ENCODE data around the gene TRIP13.
A peak's percentile ranks its signal among the peaks of the same experiment; 100 is the strongest.

The TRIP13 gene

DNA sequence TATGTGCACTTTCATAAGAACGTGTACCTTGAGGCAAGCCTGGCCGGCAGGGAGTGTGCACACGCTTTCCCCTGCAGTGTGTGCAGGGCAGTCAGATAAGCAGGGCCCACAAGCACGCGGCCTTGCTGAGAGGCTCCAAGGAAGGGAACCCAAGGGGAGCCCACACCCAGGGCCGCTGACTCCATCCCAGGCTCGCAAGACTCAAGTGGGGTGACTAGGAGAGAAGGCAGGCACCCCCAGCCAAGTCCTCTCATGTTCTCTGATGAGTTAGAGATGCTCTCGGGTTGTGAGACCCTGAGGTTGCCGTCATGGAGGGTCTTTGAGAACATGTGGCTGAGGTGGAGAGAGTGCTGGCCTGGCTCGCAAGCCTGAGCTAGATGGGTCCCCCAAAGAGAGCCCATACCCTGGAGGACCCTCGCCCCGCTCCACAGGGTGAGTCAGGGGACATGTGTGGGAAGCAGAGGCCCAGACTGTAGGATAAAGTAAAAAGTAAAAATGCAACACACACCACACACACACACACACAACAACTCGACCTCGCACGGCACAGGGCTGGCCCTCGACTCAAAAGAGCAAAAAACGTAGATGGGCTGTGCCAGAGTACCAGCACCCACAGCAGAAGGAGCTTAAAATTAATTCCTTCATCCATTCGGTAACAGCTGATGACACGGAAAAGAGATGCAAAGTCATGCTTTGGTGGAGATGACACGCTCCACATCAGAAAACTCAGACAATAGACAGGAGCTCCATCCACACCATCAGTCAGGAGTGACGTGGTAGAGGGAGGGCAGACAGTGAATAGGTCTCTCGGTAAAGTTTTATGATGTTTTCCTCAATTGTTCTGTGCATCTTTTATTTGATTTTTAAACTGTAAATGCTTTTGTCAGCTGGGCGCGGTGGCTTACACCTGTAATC lies 61.1 kb downstream of the TRIP13 start:
- DNase-seq (ENCODE audit: low read depth in 3 of 3): no peak

DNA sequence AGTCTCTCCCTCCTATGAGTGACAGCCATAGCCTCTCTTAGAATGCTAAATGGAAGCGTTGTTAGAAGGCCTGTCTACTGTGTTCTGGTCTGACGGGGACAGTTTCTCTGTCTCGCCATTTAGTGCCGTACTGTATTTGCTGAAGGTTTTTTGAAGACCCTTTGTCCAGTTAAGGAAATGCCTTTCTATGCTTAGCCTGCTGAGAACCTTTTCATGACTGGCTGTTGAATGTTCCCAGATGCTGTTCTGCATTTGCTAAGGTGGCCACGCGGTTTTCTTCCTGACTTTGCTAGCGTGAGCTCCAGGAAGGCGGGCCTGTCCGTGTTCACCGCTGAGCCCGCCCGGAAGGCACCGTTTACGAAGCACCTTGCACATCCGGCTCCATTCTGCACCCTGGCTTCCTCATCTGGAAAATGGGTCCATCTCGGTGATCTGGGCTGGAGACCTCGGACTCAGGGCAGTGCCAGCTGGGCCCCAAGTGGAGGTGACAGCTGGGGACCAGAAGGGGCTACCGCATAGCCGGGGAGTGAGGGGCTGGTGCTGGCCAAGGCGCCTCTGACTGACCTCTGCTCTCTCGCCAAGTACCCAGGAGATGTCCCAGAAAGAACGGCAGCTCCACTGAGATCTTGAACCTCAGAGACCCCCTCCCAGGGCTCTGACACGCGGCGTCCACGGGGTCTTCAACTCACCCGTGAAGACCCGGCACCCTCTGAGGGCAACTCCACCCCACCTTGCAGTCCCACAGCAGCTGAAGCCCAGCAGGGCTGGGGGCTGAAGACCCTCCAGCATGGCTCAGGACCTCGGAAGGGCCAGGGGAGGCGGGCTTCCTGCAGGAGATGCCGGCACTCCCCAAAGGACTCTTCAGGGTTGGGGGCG lies 63.4 kb downstream of the TRIP13 start:
- no peak for DNase-seq (ENCODE audit: low read depth in 3 of 3)

DNA sequence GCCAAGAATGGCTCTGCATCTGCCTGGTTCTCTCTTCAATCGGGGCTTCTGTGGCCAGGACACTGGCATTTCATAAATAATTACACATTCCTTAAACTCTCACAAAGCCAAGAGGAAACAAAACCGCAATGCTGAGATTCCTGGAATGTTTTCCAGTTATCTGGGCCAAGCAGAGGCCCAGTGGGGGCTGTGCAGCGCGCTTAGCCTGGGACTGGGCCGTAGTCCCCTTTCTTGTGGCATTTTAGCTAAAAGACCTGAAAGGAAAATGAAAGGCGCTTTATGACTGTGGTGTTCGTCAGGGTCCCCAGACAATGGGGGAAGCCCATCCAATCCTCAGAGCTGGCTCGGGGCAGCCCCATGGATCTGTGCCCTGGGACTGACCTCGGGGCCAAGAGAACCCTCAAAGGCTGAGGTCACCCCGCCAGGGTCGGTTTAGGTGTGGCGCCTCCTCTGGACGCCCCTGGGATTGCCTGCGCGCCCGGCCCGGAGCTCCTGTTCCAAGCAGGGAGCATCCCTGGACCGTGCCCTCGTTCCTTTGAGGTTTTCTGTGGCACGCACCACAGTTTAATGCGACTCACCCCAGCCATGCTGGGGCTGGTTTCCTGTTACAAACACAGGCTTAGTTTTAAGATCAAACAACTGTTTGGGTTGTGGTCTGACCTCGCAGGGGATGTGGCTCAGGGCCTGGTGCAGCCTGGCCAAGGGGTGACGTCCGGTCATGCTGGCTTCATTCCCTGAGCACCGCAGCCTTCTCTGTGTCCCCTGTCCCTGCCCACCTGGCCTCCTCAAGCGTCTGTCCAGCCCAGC lies 64.5 kb downstream of the TRIP13 start:
- peak; percentile 10 to 32 (median 11) for DNase-seq (ENCODE audit: low read depth in 3 of 3)

DNA sequence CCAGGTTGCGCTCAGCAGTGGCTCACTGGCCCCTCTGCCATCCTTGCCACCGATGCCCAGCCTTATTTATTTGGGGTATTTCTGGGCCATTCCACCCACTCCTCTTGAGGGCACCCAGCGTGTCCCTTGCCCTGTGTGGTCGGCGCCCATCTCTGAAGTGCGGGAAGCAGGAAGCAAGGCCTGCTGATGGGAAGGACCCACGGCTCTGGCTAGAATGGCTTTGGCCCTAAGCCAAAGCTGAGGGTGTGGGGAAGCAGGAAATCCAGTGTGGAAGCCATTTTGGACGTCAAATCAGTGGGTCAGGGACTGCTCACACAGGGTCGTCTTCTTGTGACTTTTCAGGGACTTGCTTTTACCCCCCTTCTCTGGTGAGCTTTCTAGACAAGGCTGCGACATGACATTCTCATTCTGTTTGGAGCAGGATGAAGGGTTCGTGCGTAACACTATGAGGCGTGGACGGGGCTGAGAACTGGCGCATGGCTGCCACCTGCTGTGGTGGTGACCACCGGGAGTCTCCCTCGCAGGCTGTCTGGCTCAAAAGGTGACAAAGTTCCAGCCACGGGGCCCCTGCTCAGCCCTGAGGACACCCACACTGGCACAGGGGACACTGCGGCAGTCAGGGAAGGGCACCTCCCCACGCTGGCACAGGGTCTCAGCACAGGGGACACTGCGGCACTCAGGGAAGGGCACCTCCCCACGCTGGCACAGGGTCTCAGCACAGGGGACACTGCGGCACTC lies 65.2 kb downstream of the TRIP13 start:
- no peak for DNase-seq (ENCODE audit: low read depth in 3 of 3)

DNA sequence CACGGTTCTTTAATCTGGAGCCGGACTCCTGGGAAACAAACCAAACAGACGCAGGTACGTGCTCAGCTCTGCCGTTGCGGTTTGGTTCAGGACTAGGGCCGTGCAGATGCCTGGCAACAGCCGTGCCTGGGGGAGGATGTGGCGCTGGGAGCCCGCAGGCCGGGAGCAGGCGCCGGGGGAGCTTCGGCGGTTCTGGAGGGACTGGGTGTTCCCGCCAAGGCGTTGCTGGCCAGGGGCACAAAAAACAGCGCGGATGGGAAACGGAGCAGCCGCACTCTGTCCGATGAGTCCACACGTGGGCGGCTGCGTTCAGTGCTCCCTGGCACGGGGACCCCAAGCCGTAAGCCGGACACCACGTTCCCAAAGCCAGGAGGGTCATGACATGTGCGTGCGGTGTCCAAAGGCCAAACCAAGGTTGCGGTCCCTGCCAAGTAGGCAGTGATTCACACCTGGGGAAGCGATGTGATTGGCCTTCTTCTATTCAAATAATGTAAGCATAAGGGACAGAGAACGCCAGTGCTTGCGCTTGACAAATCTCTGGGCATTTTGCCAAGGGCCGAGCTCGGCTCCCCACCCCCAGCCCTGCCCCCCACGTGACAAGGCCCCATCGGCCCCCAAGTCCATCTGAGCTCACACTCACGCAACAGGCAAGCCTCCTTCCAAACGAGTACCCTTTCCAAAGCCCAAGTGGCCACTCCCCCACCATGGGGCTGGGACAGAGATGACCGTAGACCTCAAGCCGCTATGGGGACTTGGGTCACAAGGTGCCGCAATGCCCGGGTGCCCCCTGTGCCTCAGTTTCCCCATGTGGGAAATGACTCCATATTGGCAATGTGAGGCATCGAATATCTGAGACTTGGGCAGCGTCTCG lies 66.3 kb downstream of the TRIP13 start:
- DNase-seq (ENCODE audit: low read depth in 3 of 3): no peak

DNA sequence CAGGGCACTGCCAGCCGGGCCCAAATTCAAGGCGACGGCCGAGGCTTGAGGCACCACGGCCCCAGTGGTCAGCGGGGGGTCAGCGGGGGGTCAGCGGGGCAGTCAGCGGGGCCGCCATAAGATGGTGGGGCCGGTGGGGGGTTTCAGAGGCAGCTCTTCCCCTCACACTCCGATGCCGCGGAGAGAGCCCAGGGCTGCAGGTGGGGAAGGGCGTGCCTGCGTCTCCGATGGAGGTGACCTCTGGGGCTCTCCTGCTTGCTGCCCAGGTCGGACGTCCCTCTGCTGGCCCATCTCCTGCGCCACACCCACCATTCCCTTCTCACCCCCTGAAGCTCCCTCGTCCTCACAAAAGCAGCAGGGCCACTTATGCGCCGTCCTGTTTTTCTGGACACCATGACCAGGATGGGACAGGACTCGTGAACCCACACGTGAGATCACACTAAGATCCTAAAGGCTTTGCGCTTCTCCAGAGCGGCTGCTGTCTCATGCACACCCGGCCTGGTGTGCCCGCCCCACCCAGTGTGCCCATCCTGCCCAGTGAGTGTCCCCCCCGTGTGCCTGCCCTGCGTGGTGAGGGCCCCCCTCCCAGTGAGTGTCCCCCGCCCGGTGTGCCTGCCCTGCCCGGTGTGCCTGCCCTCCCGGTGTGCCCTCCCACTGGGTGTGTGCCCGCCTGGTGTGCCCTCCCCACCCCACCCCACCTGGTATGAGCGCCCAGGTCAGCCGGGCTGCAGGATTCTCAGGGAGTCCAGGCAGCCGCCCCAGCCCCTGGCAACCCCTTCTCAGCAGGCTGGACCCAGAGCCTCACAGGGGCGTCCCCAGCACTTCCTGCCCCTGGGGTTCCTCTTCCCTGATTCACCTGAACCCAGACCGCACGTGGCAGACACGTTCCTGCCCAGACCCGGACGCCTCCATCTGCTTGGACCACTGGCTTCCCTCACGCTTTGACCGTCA lies 67.2 kb downstream of the TRIP13 start:
- DNase-seq (ENCODE audit: low read depth in 3 of 3): no peak

DNA sequence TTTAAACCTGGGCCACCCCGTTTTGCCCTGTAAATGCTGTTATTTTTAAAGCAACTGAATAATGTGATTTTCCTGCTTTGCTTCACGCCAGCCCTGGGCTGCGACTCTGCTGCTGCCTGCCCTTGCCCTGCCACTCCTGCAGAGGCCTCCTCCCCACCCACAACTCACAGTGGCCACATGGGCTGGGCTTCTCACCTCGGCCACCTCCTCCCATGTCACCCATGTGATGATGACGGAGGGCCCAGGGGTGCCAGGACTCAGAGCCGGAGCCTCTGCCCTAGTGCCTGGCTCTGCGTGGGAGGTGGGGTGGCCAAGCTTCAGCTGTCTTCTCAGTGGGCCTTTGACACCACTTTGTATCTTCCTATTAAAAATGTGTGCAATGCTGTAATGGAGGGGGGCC lies 67.9 kb downstream of the TRIP13 start:
- DNase-seq (ENCODE audit: low read depth in 3 of 3): no peak

DNA sequence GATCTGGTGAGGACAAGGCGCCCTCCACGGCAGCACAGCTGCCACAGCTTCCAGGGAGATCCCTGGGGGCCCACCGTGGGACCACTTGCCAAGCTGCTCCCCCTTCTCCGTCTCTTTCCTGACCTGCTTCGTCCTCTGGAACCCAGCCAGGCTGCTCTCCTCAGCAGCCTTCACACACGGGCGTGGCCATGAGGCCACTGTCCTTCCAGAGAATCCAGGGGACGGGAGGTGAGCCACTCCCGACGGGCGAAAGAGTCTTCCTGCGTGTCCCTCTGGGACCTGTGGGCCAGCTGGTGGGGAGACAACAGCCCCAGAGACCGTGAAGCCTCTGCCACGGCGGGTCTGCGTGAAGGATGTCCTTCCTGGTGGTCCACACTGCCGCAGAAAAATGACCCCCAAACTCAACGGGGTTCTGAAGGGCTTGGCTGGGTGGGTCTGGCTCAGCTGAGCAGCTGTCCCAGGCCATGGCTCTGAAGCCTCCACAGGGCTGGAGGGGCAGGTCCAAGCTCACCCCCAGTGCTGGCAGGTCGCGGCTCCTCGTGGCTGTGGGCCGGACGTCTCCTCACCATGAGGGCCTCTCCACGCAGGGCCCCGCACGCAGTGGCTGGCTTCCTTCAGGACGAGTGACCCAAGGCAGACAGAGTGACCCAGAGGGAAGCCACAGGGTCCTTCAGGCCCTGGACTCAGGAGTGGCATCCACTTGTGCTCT lies 68.5 kb downstream of the TRIP13 start:
- no peak for DNase-seq (ENCODE audit: low read depth in 3 of 3)

DNA sequence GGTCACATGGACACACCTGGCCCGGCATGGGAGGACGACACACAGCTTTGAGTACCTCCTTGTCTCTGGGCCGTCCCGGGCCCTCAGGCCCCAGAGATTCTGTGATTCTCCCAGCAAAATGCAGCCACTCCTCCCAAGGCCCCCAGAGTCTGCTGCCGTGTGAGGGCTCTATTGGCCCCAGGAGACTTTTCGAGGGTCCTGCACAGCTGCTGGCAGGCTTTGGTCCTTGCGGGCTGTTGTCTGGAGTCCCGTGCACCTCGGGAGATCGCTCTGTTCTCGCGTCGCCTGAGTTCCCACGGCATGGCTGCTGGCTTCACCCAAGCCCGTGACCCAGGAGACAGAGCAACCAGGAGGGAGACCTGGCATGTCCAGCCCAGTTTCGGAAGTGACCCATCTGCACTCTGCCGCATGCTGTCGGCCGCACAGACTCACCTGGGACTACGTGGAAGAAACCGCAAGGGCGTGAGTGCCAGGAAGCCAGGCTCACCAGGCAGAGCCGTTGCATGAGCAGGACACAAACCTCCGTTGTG lies 69.1 kb downstream of the TRIP13 start:
- DNase-seq (ENCODE audit: low read depth in 3 of 3): no peak

DNA sequence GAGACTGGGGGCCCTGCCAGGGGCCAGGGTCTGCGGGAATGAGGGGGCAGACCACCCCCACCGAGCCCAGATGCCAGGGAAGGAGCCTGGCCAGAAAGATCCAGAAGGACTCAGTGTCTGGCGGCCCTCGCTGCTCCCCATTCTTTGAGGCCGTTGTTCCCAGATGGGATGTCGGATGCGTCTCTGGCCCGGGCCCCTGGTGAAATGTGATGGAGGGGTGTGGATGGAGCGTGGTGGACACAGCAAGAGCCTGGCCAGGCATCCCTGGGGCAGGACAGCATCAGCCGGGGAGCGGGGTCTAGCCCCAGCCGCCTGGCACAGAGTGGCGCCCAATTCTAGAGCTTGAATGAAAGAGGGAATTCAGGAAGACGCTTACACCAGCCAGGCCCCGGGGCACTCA lies 69.7 kb downstream of the TRIP13 start:
- no peak for DNase-seq (ENCODE audit: low read depth in 3 of 3)

DNA sequence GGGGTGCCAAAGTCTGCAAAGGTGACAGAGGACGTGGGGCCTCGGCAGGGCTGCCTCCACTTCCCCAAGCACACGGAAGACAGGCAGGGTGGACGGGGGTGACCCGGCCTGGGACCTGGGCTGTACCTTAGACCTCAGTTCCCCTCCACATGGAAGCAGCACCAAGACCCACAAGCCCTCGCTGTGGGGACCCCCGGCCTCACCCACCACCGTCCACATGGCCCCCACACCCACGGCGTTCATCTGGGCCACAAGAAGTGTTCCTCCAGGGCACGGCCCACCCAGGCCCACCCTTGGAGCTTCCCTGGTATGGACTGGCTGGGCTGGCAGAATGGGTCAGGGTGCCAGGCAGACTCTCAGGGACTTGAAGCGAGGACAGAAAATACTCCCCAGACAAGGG lies 70.1 kb downstream of the TRIP13 start:
- DNase-seq (ENCODE audit: low read depth in 3 of 3): no peak

DNA sequence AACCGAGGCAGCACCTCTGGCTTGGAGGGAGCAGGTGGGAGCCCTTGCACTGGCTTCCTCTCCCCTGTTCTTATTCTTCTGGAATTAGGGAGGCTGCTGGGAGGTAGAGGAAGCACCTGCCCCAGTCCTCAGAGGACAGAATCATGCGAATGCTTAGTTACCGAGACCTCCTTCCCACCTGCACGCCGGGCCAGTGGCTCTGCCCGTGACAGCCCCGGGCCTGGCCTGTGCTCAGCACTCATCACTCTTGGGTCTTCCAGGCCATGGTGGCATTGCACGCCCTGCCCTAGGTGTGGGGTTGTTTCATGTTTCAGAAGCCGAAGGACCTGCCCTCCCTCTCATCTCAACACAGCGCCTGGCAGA lies 70.6 kb downstream of the TRIP13 start:
- DNase-seq (ENCODE audit: low read depth in 3 of 3): no peak

DNA sequence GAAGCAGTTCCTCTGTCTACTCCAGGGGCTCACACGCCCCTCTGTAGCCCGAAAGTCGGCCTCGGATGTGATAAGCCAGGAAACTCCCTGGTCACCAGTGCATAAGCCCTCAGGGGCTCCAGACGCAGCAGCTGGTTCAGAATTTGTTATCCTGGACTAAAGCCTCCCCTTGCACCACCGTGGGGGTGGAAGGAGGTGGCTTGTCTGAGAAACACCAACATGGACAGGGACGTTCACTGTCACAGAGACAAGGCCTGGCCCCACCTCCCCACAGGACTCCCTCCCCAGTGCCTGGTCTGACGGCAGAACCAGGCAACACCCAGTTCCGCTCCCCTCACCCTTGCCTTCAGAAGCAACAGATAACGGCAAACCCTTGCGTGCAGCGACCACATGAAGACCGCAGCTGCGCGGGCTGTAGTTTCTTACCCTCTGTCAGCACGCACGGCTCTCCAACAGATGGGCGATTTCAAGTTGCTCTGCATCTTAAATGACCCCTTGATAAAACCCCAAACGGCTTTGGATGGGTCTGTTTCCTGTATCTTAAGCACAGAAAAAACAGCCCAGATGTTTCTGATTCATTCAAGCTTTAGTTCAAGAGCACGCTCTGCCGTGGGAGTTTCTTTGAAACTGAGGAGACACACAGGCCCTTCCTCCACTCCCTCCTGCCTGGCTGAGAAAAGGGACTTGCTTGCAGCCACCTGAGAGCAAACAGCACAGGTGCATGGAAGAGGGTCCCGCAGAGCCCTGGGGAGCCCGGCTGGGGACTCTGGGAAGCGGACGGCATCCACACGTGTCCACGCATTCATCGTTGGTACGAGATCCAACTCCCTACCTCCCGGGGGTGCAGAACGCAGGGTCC lies 71.2 kb downstream of the TRIP13 start:
- peak in 2 of 3 donors; percentile 23 to 33 for DNase-seq (ENCODE audit: low read depth in 3 of 3)

DNA sequence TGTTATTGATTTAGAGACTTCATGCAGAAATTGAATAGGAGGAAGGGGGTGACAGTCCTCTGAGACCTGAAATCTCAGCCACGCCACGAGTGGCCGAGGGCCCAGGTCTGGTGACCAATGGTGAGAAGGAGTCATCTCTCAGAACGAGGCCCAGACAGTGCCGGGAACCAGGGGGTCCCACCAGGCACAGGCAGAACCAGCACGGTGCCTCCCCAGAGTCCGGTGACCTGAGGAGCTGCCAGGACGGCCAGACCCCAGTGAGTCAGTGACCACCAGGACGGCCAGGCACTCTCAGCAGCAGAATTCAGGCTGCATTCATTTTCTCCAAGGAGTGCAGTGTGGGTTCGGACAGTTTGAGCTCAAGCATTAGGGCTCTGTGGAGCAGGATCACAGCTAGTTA lies 72.1 kb downstream of the TRIP13 start:
- DNase-seq (ENCODE audit: low read depth in 3 of 3): no peak

DNA sequence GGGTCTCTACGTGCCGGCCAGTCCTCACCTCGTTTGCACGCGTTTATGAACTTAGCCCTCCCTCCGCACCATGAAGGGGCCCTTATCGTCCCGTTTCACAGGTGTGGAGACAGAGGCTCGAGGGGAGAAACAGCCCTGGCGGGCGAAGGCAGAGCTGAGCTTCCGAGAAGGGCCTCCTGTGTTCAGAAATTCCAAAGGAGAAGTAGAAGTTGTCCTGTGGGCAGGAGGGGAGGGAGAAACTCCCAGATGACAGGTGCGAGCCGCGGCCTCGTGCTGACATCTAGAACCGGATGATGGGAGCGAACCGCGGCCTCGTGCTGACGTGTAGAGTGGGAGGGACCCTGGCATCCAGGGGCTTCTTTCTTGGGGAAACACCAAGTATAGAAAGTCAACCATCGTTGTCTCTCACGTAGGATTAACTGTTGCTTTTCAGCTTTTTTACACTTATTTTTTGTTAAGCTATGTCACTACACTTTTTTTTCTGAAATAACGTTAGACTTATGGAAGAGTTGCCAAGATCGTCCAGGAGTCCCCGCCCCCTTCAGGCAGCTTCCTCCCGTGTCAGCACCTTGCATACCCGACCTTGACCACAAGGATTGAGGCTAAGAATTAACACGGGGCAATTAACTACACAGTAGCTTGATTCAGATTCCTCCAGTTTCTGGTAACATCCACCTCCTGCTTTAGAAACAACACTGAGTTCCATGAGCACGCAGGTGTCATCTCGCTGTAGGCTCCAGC lies 73.1 kb downstream of the TRIP13 start:
- DNase-seq (ENCODE audit: low read depth in 3 of 3): no peak

DNA sequence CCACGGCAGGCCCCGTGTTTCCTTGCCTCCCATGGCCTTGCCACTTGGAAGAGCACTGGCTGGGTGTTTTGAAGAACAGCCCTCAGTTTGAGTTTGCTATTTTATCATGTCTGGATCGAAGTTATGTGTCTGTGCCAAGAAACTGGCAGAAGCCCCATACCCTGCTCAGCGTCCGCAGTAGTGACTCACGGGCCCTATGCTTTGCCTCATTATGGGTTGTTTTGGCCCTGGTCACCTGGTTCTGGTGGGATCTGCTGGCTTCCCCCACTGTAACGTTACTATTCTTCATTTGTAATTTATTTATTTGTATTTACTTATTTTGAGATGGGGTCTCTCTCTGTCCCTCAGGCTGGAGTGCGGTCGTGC lies 73.6 kb downstream of the TRIP13 start:
- DNase-seq (ENCODE audit: low read depth in 3 of 3): no peak

DNA sequence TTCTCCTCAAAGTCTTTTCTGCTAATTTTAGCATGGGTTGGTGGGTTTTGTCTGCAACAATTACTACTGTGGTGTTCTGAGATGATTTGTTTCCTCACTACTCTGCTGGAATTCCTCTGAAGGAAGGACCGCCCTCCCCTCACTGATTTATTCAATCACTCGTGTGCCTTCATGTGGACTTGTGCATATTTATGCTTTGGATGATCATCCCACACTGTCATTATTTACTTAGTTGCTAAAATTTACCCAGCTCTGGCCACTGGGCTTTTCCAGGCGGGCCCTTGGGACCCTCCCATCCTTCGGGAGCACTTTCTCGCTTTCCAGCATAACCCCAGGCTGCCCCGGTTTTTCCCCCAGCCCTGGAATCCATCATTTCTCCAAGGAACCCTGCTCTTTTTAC lies 74.3 kb downstream of the TRIP13 start:
- DNase-seq (ENCODE audit: low read depth in 3 of 3): no peak
